OCI-LY7 (cell line): ENCODE data around the gene FBXL22. TPM values are rescaled to one million over a fixed set of nuclear protein-coding genes. Genes with fewer than 3 reads are reported as not detected.

Experiments
- BruUV-seq: library from RNA; stranded (reverse); fragments of 400-500 nt; replicated peaks from 2 replicates; lab custom pipeline; 2021; lab: Mats Ljungman, UMichigan
- CTCF ChIA-PET: fragments of 300-600 bp; sonication (Branson Sonifier 250); formaldehyde crosslinking; loops from one replicate; lab custom pipeline; 2022; ENCODE audit warnings: antibody characterized with exemption; ENCODE audit not compliant: unreplicated experiment; lab: Charles Lee
- POLR2A ChIA-PET: fragments of 300-600 bp; sonication (Branson Sonifier 250); formaldehyde crosslinking; loops from one replicate; lab custom pipeline; 2022; ENCODE audit warnings: antibody characterized with exemption; lab: Charles Lee
- DNase-seq: peaks from one replicate; pipeline ENCODE4 v3.0.0-alpha.2; 2015; ENCODE audit warnings: low spot score
- H2AFZ ChIP-seq: fragments of 200-600 bp; sonication (generic), shearing (Covaris generic); 2 replicates; pipeline ENCODE4 v1.6.1; 2014; ENCODE audit warnings: mild to moderate bottlenecking, antibody characterized with exemption, low read length, moderate library complexity
- H3K27ac ChIP-seq: fragments of 200-600 bp; sonication (generic); 2 replicates; pipeline ENCODE4 v1.5.1; 2014; ENCODE audit warnings: mixed run types, low read depth, mild to moderate bottlenecking, moderate library complexity, low read length, inconsistent platforms; ENCODE audit not compliant: poor library complexity, severe bottlenecking
- H3K36me3 ChIP-seq: fragments of 200-600 bp; sonication (generic); 2 replicates; pipeline ENCODE4 v1.6.1; 2014; ENCODE audit warnings: mild to moderate bottlenecking, antibody characterized with exemption, low read length, moderate library complexity, mixed read lengths; ENCODE audit not compliant: insufficient read depth
- H3K4me1 ChIP-seq: fragments of 200-600 bp; sonication (generic); 2 replicates; pipeline ENCODE4 v1.5.1; 2014; ENCODE audit warnings: mild to moderate bottlenecking, low read length; ENCODE audit not compliant: insufficient read depth, poor library complexity, severe bottlenecking
- H3K4me2 ChIP-seq: fragments of 200-600 bp; sonication (generic); 2 replicates; pipeline ENCODE4 v1.6.1; 2014; ENCODE audit warnings: mild to moderate bottlenecking, low read length
- H3K4me3 ChIP-seq: fragments of 200-600 bp; sonication (generic); 2 replicates; pipeline ENCODE4 v1.5.1; 2014; ENCODE audit warnings: mild to moderate bottlenecking, low read depth, low read length; ENCODE audit not compliant: poor library complexity, severe bottlenecking
- H3K79me2 ChIP-seq: fragments of 200-600 bp; sonication (generic); 2 replicates; pipeline ENCODE4 v1.6.1; 2016; ENCODE audit warnings: low read depth, mild to moderate bottlenecking, low read length, moderate library complexity, mixed read lengths; ENCODE audit not compliant: insufficient read depth
- H3K9me2 ChIP-seq: fragments of 200-600 bp; sonication (generic); 2 replicates; pipeline ENCODE4 v1.6.1; 2016; ENCODE audit warnings: mild to moderate bottlenecking, low read length, mixed read lengths; ENCODE audit not compliant: insufficient read depth
- H3K9me3 ChIP-seq: fragments of 200-600 bp; sonication (generic); 2 replicates; pipeline ENCODE4 v1.6.1; 2014; ENCODE audit warnings: mild to moderate bottlenecking, mixed run types, low read length, mixed read lengths
- H4K20me1 ChIP-seq: fragments of 200-600 bp; sonication (generic); 2 replicates; pipeline ENCODE4 v1.6.1; 2014; ENCODE audit warnings: mild to moderate bottlenecking, antibody characterized with exemption, low read length, moderate library complexity, mixed read lengths; ENCODE audit not compliant: insufficient read depth
- CTCF ChIP-seq: fragments of 200-600 bp; sonication (generic); conservative IDR thresholded peaks from 2 replicates; pipeline ENCODE4 v1.5.1; 2014; ENCODE audit warnings: mild to moderate bottlenecking, antibody characterized with exemption, low read length, moderate library complexity, mixed read lengths
- EZH2phosphoT487 ChIP-seq: fragments of 200-600 bp; sonication (generic); IDR thresholded peaks from 2 replicates; pipeline ENCODE4 v1.6.1; 2018; ENCODE audit warnings: low read depth, borderline replicate concordance, mild to moderate bottlenecking, mixed run types, antibody characterized with exemption, low read length, moderate library complexity, mixed read lengths
- intact Hi-C: fragments of 100-400 bp; cut with micrococcal nuclease; formaldehyde crosslinking; loops from one replicate; pipeline ENCODE4 v1.10.0; 2022; ENCODE audit not compliant: unreplicated experiment
- total RNA-seq, 2 experiments: library from RNA; depleted of rRNA in 1 of 2; stranded (reverse); fragments of >200 nt in 1 of 2; shearing (Covaris generic) in 1 of 2; gene quantifications; 2 replicates each; pipeline ENCODE4 v1.2.3, GENCODE V29; 2014 to 2022

Gene FBXL22
- total RNA-seq, 2 experiments from 2014 or later: 0.19 TPM; not detected in 1

- Histone ChIP-seq H4K20me1 (no peaks in the 10 kb centered on the region), H3K9me2 (no peaks in the 10 kb centered on the region), H3K36me3 (peaks cover 44% of the 10 kb centered on the region), H3K4me2 (no peak overlapping the region), H3K27ac (no peak overlapping the region), H2AFZ (no peak overlapping the region), H3K9me3 (no peaks in the 10 kb centered on the region), H3K4me1 (no peaks in the 10 kb centered on the region), H3K79me2 (no peaks in the 10 kb centered on the region), H3K4me3 (no peak overlapping the region)
- intact Hi-C loops: no loop called here
- POLR2A ChIA-PET: interaction anchor here (0.7 kb wide), 1 partner anchor 240 kb away, joined by 3 read pairs; no protein-coding TSS in a partner anchor
- DNase-seq: no peak
- CTCF ChIA-PET: no interaction called here
- TF ChIP-seq CTCF (no peak), EZH2phosphoT487 (no peak)
- no TSS peak for BruUV-seq
Observed at GRCh38 chr15:63576441-63576840, 20.7 kb upstream of the FBXL22 start.

- H3K4me3 ChIP-seq: no peak overlapping the region
Observed at GRCh38 chr15:63582179-63582578, 15.0 kb upstream of the FBXL22 start.

More at GRCh38 chr15:63582179-63582578, 15.0 kb upstream of the FBXL22 start:
- no peak overlapping the region for H2AFZ ChIP-seq
- intact Hi-C loops: no loop called here
- H4K20me1 ChIP-seq: no peaks in the 10 kb centered on the region
- no peaks in the 10 kb centered on the region for H3K4me1 ChIP-seq
- no peaks in the 10 kb centered on the region for H3K9me2 ChIP-seq
- peaks cover 45% of the 10 kb centered on the region for H3K36me3 ChIP-seq
- ChIA-PET POLR2A (no interaction called here), CTCF (no interaction called here)
- DNase-seq: no peak
- H3K79me2 ChIP-seq: no peaks in the 10 kb centered on the region
- TF ChIP-seq CTCF (no peak), EZH2phosphoT487 (no peak)
- peaks cover 13% of the 10 kb centered on the region; the same call in 1 of the 2 replicates for H3K9me3 ChIP-seq
- BruUV-seq: no TSS peak
- no peak overlapping the region for H3K4me2 ChIP-seq
- H3K27ac ChIP-seq: no peak overlapping the region
